GM18951 (cell line): ENCODE measurements around the gene CPED1.

ENCODE experiments used
- POLR2A ChIP-seq: IDR thresholded peaks from 4 replicates; pipeline ENCODE4 v1.6.1; 2011; ENCODE audit warnings: mild to moderate bottlenecking; ENCODE audit not compliant: insufficient read length, insufficient read depth; ENCODE audit errors: extremely low read depth
- in situ Hi-C: fragments of 300-500 bp; cut with MboI; formaldehyde crosslinking; loops from one replicate; pipeline ENCODE4 v1.12.0; 2022; ENCODE audit warnings: low sequenced_read_pairs, mixed read lengths, inconsistent platforms; ENCODE audit not compliant: unreplicated experiment

The CPED1 gene

GRCh38 chr7:121269798-121270197 lies 281.3 kb downstream of the CPED1 start:
- in situ Hi-C loops: no loop called here
- TF ChIP-seq POLR2A: no peak

- in situ Hi-C loops: no loop called here
- TF ChIP-seq POLR2A: no peak
Observed at GRCh38 chr7:121271098-121271497, 282.6 kb downstream of the CPED1 start.

- TF ChIP-seq POLR2A: no peak
- in situ Hi-C loops: no loop called here
Observed at GRCh38 chr7:121271916-121272315, 283.4 kb downstream of the CPED1 start.

- no peak for TF ChIP-seq POLR2A
- in situ Hi-C loops: no loop called here
Observed at GRCh38 chr7:121272676-121273075, 284.2 kb downstream of the CPED1 start.

- TF ChIP-seq POLR2A: no peak
- in situ Hi-C loops: no loop called here
Observed at GRCh38 chr7:121273467-121274167, 285.1 kb downstream of the CPED1 start.

- no peak for TF ChIP-seq POLR2A
- in situ Hi-C loops: no loop called here
Observed at GRCh38 chr7:121274467-121274866, 286.0 kb downstream of the CPED1 start.

GRCh38 chr7:121275204-121275603 lies 286.7 kb downstream of the CPED1 start:
- no peak for TF ChIP-seq POLR2A
- in situ Hi-C loops: no loop called here

GRCh38 chr7:121276313-121276712 lies 287.8 kb downstream of the CPED1 start:
- in situ Hi-C loops: no loop called here
- TF ChIP-seq POLR2A: no peak

- no peak for TF ChIP-seq POLR2A
- in situ Hi-C loops: no loop called here
Observed at GRCh38 chr7:121278120-121279021, 289.9 kb downstream of the CPED1 start.

GRCh38 chr7:121279060-121279620 lies 290.6 kb downstream of the CPED1 start:
- in situ Hi-C loops: no loop called here
- TF ChIP-seq POLR2A: no peak

- TF ChIP-seq POLR2A: no peak
- in situ Hi-C loops: no loop called here
Observed at GRCh38 chr7:121279822-121280221, 291.3 kb downstream of the CPED1 start.

GRCh38 chr7:121280656-121281055 lies 292.1 kb downstream of the CPED1 start:
- in situ Hi-C loops: no loop called here
- no peak for TF ChIP-seq POLR2A

GRCh38 chr7:121282129-121282528 lies 293.6 kb downstream of the CPED1 start:
- no peak for TF ChIP-seq POLR2A
- in situ Hi-C loops: no loop called here
